ENCODE data around the gene MACROD1. TPM values are rescaled to one million over a fixed set of nuclear protein-coding genes. Genes with fewer than 3 reads are reported as not detected.

MACROD1 gene
- total and polyA plus RNA-seq, 10 donors, result 5.1 to 20.3 (median 7.8) TPM

GRCh38 chr11:64084951-64085710, 80.8 kb downstream of the MACROD1 start:
- intact Hi-C loops (cut with DNase I; ENCODE audit: low total_unique reads), result no loop called here
- Histone ChIP-seq H3K27me3 (replicated peaks in 1 of 7) (peaks cover 0 to under 1% (median 0%) of the 10 kb centered on the region in 7 donors), H3K4me1 (no peaks in the 10 kb centered on the region), H3K36me3 (no peaks in the 10 kb centered on the region), H3K9me3 (no peaks in the 10 kb centered on the region), H3K4me3 (no peak overlapping the region), H3K27ac (no peak overlapping the region)
- TF ChIP-seq POLR2A (IDR thresholded peaks at IDR 0.05) (no peak), POLR2AphosphoS5 (IDR thresholded peaks at IDR 0.05) (no peak), CTCF (IDR thresholded peaks at IDR 0.05 in 8 of 11, conservative IDR thresholded peaks at IDR 0.05 in 3 of 11) (no peak)
- WGBS, 5 donors, result 85 to 93% (median 93%) methylated on average over 16 to 27 of the region's 27 CpGs
- no peak for DNase-seq

GRCh38 chr11:64084146-64084950, 81.6 kb downstream of the MACROD1 start:
- 77 to 83% (median 81%) methylated on average over 22 to 26 of the region's 26 CpGs for WGBS, 5 donors
- H3K4me3 ChIP-seq, result no peak overlapping the region
- H3K27ac ChIP-seq, result no peak overlapping the region
- TF ChIP-seq POLR2AphosphoS5 (IDR thresholded peaks at IDR 0.05) (no peak), CTCF (IDR thresholded peaks at IDR 0.05 in 8 of 11, conservative IDR thresholded peaks at IDR 0.05 in 3 of 11) (no peak), POLR2A (IDR thresholded peaks at IDR 0.05) (no peak)
- no peaks in the 10 kb centered on the region for H3K9me3 ChIP-seq
- no peaks in the 10 kb centered on the region for H3K36me3 ChIP-seq
- intact Hi-C loops (cut with DNase I; ENCODE audit: low total_unique reads), result no loop called here
- DNase-seq, result no peak
- no peaks in the 10 kb centered on the region for H3K27me3 ChIP-seq (replicated peaks in 1 of 7)
- H3K4me1 ChIP-seq, result no peaks in the 10 kb centered on the region

- H3K27me3 ChIP-seq (replicated peaks in 1 of 7), result no peaks in the 10 kb centered on the region
- WGBS, 5 donors, result 90 to 95% (median 91%) methylated on average over 23 to 28 of the region's 28 CpGs
- DNase-seq, result no peak
- intact Hi-C loops (cut with DNase I; ENCODE audit: low total_unique reads), result no loop called here
- no peaks in the 10 kb centered on the region for H3K9me3 ChIP-seq
- H3K36me3 ChIP-seq, result no peaks in the 10 kb centered on the region
- no peak overlapping the region for H3K27ac ChIP-seq
- TF ChIP-seq CTCF (IDR thresholded peaks at IDR 0.05 in 8 of 11, conservative IDR thresholded peaks at IDR 0.05 in 3 of 11) (no peak), POLR2AphosphoS5 (IDR thresholded peaks at IDR 0.05) (no peak), POLR2A (IDR thresholded peaks at IDR 0.05) (no peak)
- no peaks in the 10 kb centered on the region for H3K4me1 ChIP-seq
- H3K4me3 ChIP-seq, result no peak overlapping the region
Observed at GRCh38 chr11:64083398-64084080, 82.4 kb downstream of the MACROD1 start.

All from spleen (tissue), 11 donors.